Gastroesophageal sphincter (tissue), 4 donors: ENCODE measurements around the gene DPF3. TPM values are rescaled to one million over a fixed set of nuclear protein-coding genes. Genes with fewer than 3 reads are reported as not detected.

Source experiments
- ATAC-seq: fragments of 150-250 bp; one replicate; pipeline ENCODE4 v1.9.1; 2016; ENCODE audit warnings: mild to moderate bottlenecking, moderate library complexity
- H3K27ac ChIP-seq, 4 donors: fragments of 200-600 bp; sonication (generic) in 3 of 4; 1 replicate in 3 of 4; 2 replicates in 1 of 4; pipeline ENCODE4 v1.5.1; 2016 to 2019
- H3K27me3 ChIP-seq: fragments of 200-600 bp; sonication (generic); one replicate; pipeline ENCODE4 v1.5.1; 2019
- H3K36me3 ChIP-seq, 2 donors: fragments of 200-600 bp; sonication (generic); one replicate each; pipeline ENCODE4 v1.5.1; 2019; ENCODE audit warnings: control low read depth in 1 of 2
- H3K4me1 ChIP-seq, 3 donors: fragments of 200-600 bp; sonication (generic); 1 replicate in 2 of 3; 2 replicates in 1 of 3; pipeline ENCODE4 v1.5.1; 2016 to 2019; ENCODE audit warnings: control low read depth in 2 of 3
- H3K4me3 ChIP-seq, 2 donors: fragments of 200-600 bp; sonication (generic); one replicate each; pipeline ENCODE4 v1.5.1; 2019; ENCODE audit warnings: mild to moderate bottlenecking in 1 of 2, moderate library complexity in 1 of 2
- H3K9me3 ChIP-seq, 3 donors: fragments of 200-600 bp; sonication (generic); one replicate each; pipeline ENCODE4 v1.5.1; 2017 to 2019; ENCODE audit warnings: control low read depth in 2 of 3
- EP300 ChIP-seq: sonication (generic); formaldehyde crosslinking; IDR thresholded peaks from one replicate; pipeline ENCODE4 v1.6.1; 2017; ENCODE audit warnings: antibody characterized with exemption, mild to moderate bottlenecking
- POLR2A ChIP-seq, 2 donors: fragments of 450-650 bp; IDR thresholded peaks; one replicate each; pipeline ENCODE4 v1.6.1; 2017; ENCODE audit warnings: antibody characterized with exemption in 2 of 2, mild to moderate bottlenecking in 2 of 2, moderate library complexity in 1 of 2
- POLR2AphosphoS5 ChIP-seq: sonication (generic); formaldehyde crosslinking; IDR thresholded peaks from one replicate; pipeline ENCODE4 v1.6.1; 2017; ENCODE audit warnings: antibody characterized with exemption
- WGBS, 2 donors: methylation state at CpG; one replicate each; pipeline ENCODE4 v1.1.5; 2018; ENCODE audit warnings: low coverage in 1 of 2; 5-methylcytosine and 5-hydroxymethylcytosine counted together
- total RNA-seq, 4 donors: library from RNA; depleted of rRNA; stranded (reverse); fragments of >200 nt; gene quantifications; one replicate each; pipeline ENCODE4 v1.1.0, GENCODE V29; 2016
- TF ChIP-seq, protein P1 (sequence below), 4 experiments: fragments of 200-600 bp in 2 of 4; fragments of 450-650 bp in 2 of 4; sonication (generic) in 1 of 4; IDR thresholded peaks; one replicate each; pipeline ENCODE4 v1.5.1; 2017 to 2019; ENCODE audit warnings: antibody characterized with exemption in 4 of 4, mild to moderate bottlenecking in 2 of 4, moderate library complexity in 2 of 4

DPF3 gene
- total RNA-seq, 4 donors from 2014 or later = 0.13 to 4.4 (median 2.1) TPM

DNA sequence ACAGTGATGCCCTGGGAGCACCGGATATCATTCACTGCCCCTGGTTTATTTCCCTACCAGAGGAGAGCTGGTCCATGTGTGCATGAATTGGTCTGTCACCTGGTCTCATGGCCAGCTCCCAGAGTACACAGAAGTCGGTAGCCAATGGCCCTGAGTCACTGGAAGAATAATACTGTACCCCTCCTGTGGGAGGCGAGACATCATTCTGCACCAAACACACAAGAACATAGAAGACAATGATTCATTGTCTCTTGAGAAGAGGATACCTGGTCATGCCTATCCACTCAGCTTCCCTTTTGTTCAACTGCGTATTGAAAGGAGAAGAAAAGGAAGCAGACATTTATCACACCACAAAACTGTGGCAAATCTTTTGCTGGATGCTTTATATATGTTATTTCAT is 216.2 kb downstream of the DPF3 start:
- 98 to 100% methylated on average over 2 to 4 of the region's 4 CpGs for WGBS, 2 donors

DNA sequence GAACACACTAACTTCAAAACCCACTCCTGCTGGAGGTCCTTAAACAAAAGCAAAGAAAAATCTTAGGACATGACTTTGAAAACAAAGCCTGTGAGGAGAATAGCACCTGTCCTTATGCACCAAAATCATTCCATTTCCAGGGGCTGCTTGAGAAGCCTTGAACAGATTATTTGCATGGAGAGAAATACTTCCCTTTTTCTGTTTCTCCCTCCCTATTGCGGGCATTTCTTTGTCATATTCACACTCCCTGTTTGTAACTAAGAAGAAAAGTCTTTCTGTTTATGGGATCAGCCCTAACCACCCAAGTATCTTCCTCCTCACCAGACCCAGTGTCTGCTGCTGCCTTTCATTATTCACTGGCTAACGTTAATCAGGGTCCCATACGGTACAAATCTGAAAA is 218.8 kb downstream of the DPF3 start:
- peaks cover 0 to 16% of the 10 kb centered on the region in 2 donors for H3K36me3 ChIP-seq
- no peak overlapping the region for H3K27ac ChIP-seq
- no peak overlapping the region for H3K4me3 ChIP-seq
- WGBS, 2 donors = 47 to 72% methylated on average over 3 of the region's 3 CpGs
- no peaks in the 10 kb centered on the region for H3K9me3 ChIP-seq
- peaks cover 4% of the 10 kb centered on the region for H3K27me3 ChIP-seq
- no peak for ATAC-seq
- peaks cover 0 to 4% (median 0%) of the 10 kb centered on the region in 3 donors for H3K4me1 ChIP-seq
- TF ChIP-seq, protein P1, sequence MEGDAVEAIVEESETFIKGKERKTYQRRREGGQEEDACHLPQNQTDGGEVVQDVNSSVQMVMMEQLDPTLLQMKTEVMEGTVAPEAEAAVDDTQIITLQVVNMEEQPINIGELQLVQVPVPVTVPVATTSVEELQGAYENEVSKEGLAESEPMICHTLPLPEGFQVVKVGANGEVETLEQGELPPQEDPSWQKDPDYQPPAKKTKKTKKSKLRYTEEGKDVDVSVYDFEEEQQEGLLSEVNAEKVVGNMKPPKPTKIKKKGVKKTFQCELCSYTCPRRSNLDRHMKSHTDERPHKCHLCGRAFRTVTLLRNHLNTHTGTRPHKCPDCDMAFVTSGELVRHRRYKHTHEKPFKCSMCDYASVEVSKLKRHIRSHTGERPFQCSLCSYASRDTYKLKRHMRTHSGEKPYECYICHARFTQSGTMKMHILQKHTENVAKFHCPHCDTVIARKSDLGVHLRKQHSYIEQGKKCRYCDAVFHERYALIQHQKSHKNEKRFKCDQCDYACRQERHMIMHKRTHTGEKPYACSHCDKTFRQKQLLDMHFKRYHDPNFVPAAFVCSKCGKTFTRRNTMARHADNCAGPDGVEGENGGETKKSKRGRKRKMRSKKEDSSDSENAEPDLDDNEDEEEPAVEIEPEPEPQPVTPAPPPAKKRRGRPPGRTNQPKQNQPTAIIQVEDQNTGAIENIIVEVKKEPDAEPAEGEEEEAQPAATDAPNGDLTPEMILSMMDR (IDR thresholded peaks at IDR 0.05) = no peak
- TF ChIP-seq POLR2AphosphoS5 (no peak), POLR2A (IDR thresholded peaks at IDR 0.05) (no peak), EP300 (no peak)

More for the DNA sequence above, 216.2 kb downstream of the DPF3 start:
- TF ChIP-seq, protein P1 (IDR thresholded peaks at IDR 0.05) = no peak
- TF ChIP-seq POLR2AphosphoS5 (no peak), POLR2A (IDR thresholded peaks at IDR 0.05) (no peak), EP300 (no peak)
- Histone ChIP-seq H3K9me3 (no peaks in the 10 kb centered on the region), H3K4me3 (no peak overlapping the region), H3K27me3 (peaks cover 9% of the 10 kb centered on the region), H3K36me3 (peaks cover 0 to 11% of the 10 kb centered on the region in 2 donors), H3K27ac (no peak overlapping the region), H3K4me1 (peaks cover 0 to 4% (median 0%) of the 10 kb centered on the region in 3 donors)
- ATAC-seq = no peak

DNA sequence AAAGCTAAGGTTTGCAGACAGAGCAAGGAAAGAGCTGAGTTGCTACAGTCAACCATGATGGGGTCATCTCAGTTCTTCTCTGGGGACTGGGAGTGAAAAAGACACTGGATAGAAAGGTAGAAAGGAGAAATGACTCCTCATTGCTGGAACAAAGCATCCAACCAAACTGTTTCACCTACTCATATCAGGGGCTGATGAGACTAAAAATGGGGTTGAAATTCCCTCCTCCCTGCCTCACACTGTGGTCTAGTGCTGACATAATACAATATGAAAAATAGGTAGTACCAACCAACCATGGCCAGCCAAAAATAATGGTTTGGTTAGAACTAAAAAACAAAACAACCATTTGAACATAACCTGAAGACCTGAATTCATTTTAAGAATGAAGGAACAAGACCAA is 220.7 kb downstream of the DPF3 start:
- H3K4me3 ChIP-seq = no peak overlapping the region
- H3K27ac ChIP-seq = no peak overlapping the region
- H3K9me3 ChIP-seq = no peaks in the 10 kb centered on the region
- no peaks in the 10 kb centered on the region for H3K4me1 ChIP-seq
- ATAC-seq = no peak
- no peaks in the 10 kb centered on the region for H3K27me3 ChIP-seq
- H3K36me3 ChIP-seq = peaks cover 0 to 20% of the 10 kb centered on the region in 2 donors
- no peak for TF ChIP-seq POLR2AphosphoS5

DNA sequence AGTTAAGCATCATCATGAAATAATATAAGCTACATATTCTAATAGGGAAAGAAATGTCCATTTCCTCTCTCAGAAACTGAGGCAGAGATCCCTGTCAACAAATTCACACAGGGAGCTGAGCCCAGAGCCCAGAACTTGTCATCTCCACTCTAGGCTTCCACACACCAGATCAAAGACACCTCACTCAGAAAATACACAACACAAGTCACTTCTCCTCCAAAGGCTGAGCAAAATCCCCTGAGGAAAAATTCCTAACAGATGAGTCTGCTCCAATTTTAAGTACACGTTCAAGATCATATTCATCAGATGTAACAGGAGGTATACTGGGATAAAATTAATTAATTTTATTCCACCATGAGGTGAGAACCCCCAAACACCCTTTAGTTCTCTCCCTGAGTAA is 227.3 kb downstream of the DPF3 start:
- H3K27me3 ChIP-seq = no peaks in the 10 kb centered on the region
- H3K4me1 ChIP-seq = no peaks in the 10 kb centered on the region
- peaks cover 0 to 6% of the 10 kb centered on the region in 2 donors for H3K36me3 ChIP-seq
- H3K27ac ChIP-seq = no peak overlapping the region
- no peak overlapping the region for H3K4me3 ChIP-seq
- whole genome bisulfite sequencing, 2 donors = 0 to 9% methylated on average over 1 of the region's 1 CpG
- ATAC-seq = no peak
- no peak for TF ChIP-seq POLR2AphosphoS5
- no peak for TF ChIP-seq POLR2A (IDR thresholded peaks at IDR 0.05)
- H3K9me3 ChIP-seq = no peaks in the 10 kb centered on the region

DNA sequence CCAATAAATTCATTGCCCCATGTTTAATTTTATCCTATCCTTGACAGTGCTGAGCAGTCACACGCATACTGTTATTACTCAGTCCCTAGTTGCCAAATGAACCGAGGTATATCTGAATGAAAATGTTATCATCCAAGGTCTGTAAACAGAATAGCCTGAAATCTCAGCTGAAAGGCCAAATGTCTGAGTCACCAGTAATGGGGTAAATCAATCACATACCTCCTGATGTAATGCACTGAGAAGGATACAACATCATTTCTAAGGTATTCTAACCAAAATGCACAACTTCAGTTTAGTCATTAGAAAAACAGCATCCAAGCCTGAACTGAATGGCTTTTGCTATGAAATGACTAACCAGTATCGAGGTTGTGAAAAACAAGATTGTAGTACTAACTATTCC is 228.6 kb downstream of the DPF3 start:
- Histone ChIP-seq H3K9me3 (no peaks in the 10 kb centered on the region), H3K36me3 (peaks cover 0 to 11% of the 10 kb centered on the region in 2 donors), H3K4me1 (no peaks in the 10 kb centered on the region), H3K27ac (no peak overlapping the region), H3K4me3 (no peak overlapping the region), H3K27me3 (no peaks in the 10 kb centered on the region)
- TF ChIP-seq POLR2AphosphoS5 (no peak), EP300 (no peak), POLR2A (IDR thresholded peaks at IDR 0.05) (no peak)
- TF ChIP-seq, protein P1 (IDR thresholded peaks at IDR 0.05) = no peak
- WGBS, 2 donors = 23 to 61% methylated on average over 2 to 3 of the region's 3 CpGs
- no peak for ATAC-seq

DNA sequence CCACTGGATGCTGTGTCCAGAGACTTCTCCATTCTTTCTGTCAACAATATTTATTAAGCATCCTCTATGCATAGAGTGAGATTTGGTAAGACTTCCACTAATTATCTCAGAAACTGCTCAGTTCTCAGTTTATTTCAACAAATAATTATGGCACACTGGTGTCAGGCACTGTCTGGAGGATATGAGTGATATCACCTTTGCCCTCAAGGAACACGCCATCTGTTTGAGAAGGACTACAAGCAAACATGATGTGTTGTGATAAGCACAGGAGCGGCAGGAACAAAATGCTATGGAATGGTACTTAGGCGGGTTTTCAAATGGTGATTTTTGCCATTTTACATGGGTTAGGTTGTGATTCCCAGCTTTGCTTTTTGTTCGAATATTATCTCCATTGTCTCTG is 229.2 kb downstream of the DPF3 start:
- Histone ChIP-seq H3K4me1 (no peaks in the 10 kb centered on the region), H3K27me3 (no peaks in the 10 kb centered on the region), H3K36me3 (peaks cover 0 to 7% of the 10 kb centered on the region in 2 donors), H3K9me3 (no peaks in the 10 kb centered on the region), H3K4me3 (no peak overlapping the region), H3K27ac (no peak overlapping the region)
- ATAC-seq = no peak
- TF ChIP-seq POLR2AphosphoS5 = no peak
- no peak for TF ChIP-seq POLR2A (IDR thresholded peaks at IDR 0.05)
- TF ChIP-seq, protein P1 (IDR thresholded peaks at IDR 0.05) = no peak
- TF ChIP-seq EP300 = no peak
- 92 to 97% methylated on average over 4 of the region's 4 CpGs for WGBS, 2 donors
